GM18517 (cell line): ENCODE measurements around the gene NWD2.

Experiments
- ATAC-seq: cut with Tn5 transposase; IDR thresholded peaks from one replicate; pipeline ENCODE4 v1.9.1; 2021; ENCODE audit warnings: mild to moderate bottlenecking, moderate library complexity; ENCODE audit not compliant: unreplicated experiment

NWD2 gene

DNA sequence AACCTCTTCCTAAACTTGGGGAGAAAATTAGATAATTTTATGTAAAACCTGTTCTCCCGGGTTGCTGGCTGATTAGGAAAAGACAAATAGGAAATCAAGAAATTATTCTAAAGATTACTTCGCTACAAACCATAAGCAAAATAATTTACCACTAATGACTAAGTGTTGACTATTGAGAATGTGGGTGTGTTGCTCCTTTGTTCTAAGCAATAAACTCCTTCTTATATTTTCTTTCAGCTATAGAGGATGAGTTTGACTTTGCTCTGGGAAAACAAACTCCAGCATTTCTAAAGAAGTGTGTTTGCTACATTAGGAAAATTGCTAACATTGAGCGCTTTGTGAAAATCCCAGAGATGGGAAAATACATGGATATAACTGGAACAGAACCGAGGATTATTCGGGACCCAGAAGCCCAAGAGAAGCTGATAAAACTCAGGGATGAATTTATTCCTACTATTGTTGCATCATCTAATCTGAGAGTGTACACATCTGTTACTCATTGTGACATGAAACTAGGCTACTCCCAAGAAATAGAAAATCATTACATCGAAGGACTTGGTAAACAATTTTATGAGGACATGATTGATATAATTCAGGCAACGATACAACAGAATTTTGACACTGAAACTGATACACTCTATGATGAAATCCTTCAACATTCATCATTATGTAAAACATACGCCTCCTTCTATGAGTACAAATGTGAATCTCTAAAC, 194.2 kb downstream of the NWD2 start:
- no peak for ATAC-seq

GRCh38 chr4:37439809-37440474, 195.4 kb downstream of the NWD2 start:
- no peak for ATAC-seq

- no peak for ATAC-seq
Measured at GRCh38 chr4:37440501-37440900, 196.0 kb downstream of the NWD2 start.

DNA sequence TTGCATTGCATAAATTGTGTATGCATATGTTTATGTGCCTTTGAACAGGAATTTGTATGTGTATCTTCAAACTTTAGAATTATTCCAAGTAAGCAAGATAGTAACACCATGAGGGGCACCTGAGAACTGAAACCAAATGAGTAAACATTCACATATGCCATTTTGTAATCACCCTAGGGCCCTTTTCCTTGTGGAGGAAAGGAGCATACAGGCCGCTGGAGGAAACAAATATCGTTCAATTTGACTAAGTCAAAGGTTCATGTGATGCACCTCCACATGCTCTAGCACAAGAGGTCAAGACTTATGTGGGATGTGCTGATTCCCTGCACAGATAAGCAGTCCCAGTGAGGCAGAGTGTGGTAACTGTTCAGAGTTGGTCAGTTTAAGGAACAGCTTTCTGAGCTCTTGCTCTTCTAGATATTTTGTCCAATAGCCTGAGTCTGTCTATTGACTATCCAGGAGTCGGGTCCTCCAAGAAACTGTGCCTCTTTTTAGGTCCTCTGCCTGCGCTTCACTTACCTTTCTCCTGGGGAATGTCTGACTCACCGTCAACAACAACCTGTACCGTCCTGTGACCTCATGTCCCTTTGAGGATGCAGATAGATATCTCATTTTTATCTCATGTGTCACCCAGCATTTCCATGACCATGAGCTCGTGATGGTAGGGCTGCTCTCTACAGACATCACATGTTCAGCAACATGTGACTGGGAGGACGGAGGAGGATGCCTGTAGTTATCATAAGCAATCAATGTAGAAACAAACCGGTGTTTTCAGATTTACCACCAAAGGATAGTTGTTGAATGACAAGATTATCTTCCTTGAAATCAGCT, 196.9 kb downstream of the NWD2 start:
- no peak for ATAC-seq

DNA sequence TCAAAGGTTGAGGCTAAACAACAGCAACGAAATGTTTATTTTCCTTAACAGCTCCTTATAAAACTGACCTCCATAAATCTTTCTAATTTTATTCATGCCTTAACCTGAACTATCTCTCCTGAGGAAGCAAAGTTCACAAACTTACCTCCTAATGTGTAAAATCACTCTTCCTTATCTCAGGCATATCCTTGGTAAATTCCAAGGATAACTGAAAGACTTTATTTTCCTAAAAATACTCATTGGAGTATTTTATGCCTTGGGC, 197.4 kb downstream of the NWD2 start:
- no peak for ATAC-seq

DNA sequence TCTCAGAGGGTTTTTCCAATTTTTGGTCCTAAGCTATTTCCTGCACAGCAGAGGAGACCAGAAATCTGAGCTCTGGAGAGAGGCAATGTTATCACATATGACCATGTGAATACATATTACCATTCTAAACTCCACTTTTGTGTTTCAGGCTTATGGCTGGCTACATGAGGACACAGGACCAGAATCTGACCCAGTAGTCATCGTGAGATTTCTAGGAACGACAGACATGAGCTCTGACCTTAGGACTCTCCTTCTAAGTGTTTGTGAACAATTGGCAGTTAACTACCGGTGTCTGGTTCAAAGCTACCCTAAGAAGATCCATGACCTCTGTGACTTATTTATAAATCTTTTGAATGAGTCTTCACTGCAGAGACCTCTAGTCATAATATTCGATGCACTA, 198.6 kb downstream of the NWD2 start:
- ATAC-seq, result no peak

DNA sequence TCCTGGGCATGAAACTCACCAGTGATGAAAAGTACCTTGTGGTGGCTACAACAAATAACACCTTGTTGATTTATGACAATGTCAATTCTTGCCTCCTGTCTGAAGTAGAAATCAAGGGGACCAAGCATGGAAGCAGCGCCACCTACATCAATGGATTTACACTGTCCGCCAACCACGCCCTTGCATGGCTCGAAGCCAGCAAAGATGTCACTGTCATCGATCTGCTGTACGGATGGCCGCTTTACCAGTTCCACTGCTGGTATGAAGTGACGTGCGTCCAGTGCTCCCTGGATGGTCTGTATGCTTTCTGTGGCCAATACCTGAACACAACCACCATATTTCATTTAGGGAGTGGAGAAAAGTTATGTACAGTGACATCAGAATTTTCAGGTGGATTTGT, 200.5 kb downstream of the NWD2 start:
- ATAC-seq, result no peak

GRCh38 chr4:37446016-37446415, 201.5 kb downstream of the NWD2 start:
- ATAC-seq, result no peak

- ATAC-seq, result no peak
Measured at GRCh38 chr4:37447886-37448285, 203.3 kb downstream of the NWD2 start.

DNA sequence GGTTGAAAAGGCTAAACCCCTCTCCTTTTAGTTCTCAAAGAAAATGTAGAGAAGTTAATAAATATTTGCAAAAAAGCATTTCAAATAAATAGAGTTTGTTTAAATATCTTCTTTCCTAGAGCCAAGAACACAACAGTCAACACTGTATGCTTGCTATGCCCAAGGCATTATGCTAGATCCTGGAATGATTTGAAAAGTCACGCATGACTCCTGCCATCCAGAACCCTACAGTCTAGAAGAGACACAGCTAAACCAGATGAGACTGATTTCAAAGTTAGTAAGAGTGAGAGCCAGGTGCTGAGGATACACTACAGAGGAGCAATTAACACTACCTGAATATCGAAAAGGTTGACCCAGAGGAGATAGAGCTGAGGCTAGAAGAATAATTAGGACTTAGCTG, 205.8 kb downstream of the NWD2 start:
- no peak for ATAC-seq

- ATAC-seq, result no peak
Measured at GRCh38 chr4:37450911-37451310, 206.4 kb downstream of the NWD2 start.

DNA sequence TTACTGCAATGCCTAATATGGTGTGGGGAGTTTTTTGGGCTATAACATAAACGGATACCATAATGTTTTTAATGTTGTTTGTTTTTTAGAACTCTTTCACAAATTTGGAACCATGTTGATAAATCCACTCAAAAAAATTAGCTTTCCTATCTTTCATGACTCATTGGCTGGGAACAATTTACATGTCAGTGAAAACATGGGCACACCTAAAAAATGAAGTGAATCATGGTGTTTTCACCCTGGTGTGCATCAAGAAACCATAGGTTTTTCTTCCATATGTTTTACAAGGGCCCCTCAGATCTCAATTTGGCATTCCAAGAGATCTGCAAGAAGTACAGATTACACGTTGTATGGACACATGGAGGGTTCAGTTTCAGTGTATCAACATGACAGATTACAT, 207.1 kb downstream of the NWD2 start:
- ATAC-seq, result no peak

DNA sequence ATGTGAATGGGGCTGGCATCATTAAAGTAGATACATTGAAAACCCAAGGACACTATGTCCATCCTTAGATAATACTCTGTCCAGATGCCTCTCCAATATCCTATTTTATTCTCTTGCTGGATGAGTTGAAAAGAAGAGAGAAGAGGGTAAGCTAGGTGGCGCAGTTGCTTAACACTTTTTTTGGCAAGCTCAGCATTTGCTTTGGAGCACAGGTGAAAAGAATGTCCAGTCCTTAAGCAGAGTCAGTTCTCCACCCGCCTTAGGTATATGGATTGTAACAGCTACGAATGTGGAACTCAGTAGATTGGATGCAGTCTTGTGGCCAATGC, 208.4 kb downstream of the NWD2 start:
- ATAC-seq, result peak; percentile 80

DNA sequence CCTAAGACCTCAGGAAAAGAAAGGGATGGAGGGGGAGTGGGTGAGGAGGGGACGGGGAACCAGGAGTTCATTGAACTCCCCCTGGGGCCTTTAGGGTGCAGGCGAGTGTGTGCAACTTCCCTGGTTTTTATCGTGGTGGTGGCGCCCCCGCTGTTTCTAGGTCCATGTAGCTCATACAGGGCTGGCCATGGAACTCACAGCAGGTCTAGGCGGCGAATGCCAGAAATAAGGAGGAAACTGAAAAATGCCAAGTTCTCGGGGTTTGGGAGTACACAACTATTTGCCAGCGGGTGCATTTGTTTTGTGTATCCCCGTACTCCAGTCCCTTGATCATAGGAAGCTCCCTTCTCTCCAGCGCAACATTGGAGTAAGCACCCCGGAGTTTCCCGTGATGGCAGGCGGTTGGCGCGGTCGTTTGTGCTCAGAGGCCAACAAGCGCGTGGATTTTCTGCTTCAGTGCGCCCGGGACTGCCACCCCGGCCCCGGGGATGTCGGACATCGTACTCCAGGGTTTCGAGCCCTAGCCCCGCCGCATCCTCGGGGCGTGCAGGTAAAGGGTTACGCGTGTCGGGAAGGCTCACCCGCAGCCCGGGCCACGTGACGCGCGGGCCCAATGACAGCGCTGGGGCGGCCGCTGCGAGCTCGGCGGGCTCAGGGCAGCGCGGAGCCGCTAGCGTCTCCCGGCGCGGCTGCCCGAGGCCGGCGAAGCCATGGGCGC, 208.9 kb downstream of the NWD2 start:
- ATAC-seq, result peak; percentile 52

GRCh38 chr4:37453999-37454800, 209.7 kb downstream of the NWD2 start:
- ATAC-seq, result no peak

- no peak for ATAC-seq
Measured at GRCh38 chr4:37455301-37456131, 211.0 kb downstream of the NWD2 start.

GRCh38 chr4:37461801-37462200, 217.3 kb downstream of the NWD2 start:
- no peak for ATAC-seq

GRCh38 chr4:37463033-37463856, 218.7 kb downstream of the NWD2 start:
- no peak for ATAC-seq
